ENCODE data around the gene GNAT2. TPM values are rescaled to one million over a fixed set of nuclear protein-coding genes. Genes with fewer than 3 reads are reported as not detected.

Gene GNAT2
- total RNA-seq, 2 experiments from 2014 or later: 0.26 to 0.64 TPM

DNA sequence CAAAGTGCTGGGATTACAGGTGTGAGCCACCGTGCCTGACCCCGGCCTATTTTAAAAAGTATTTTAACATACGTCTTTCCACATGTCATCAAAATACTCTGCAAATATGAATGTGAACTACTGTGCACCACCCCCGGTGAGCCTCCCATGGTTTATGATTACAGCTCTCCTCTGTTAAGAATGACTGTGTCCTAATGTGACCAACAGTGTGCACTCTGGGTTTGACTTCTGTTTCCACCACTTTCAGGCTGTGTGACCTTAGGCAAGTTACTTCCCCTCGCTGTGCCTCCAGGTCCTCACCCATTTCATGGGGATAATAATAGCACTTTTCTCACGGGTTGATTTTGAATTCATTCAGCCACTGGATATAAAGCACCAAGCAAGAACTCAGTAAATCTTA is 14.9 kb upstream of the GNAT2 start:
- Mint-ChIP-seq H3K9me3 (ENCODE audit: low read depth) (no peaks in the 10 kb centered on the region), H3K4me1 (peaks cover 14% of the 10 kb centered on the region), H3K36me3 (ENCODE audit: low read depth) (peaks cover 13% of the 10 kb centered on the region), H3K27me3 (no peaks in the 10 kb centered on the region), H3K4me3 (no peak overlapping the region), H3K27ac (peak overlapping the region; percentile 9)
- ChIA-PET POLR2A (no interaction called here), CTCF (interaction anchor here (0.5 to 15.1 kb wide), 4 partner anchors 16 to 105 kb away, joined by 3 to 190 read pairs (median 4); partner anchors contain the start of genes GNAI3 and GPR61)
- ATAC-seq: peak; percentile 72
- intact Hi-C loops (cut with DNase I, micrococcal nuclease): no loop called here
- DNase-seq: peak; percentile 41

DNA sequence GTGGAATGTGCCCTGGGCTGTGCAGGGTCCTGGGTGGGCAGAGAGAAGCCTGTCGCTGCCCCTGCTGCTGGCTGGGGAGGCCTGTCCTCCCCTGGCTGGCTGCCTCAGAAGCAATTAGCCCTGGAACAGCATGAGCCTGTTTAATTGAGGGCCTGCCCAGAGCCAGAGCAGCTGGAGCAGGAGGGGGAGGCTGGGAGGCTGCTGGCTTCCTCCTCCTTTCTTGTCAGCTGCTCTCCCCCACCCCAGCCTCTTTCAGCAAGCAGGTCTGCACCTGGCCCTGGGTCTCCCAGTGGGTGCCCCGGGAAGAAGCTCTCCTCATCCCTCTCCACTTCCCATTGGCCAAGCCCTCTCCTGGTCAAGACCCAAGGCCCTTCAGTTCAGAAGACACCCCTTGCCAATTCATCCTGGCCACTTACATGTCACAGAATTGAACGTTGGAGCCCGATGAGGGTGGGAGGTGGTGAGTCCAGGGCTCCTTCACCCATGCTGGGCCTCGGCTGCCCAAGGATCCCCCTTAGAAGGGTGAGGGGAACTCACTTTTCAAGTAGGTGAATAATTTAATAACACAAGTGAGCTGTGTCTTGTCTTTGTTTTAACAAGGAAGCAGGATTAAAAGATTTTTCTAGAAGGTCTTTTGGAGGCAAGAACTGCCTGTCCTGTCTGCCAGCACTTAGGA is 13.4 kb upstream of the GNAT2 start:
- no peak overlapping the region for H3K27ac Mint-ChIP-seq
- H3K9me3 Mint-ChIP-seq (ENCODE audit: low read depth): no peaks in the 10 kb centered on the region
- H3K4me3 Mint-ChIP-seq: no peak overlapping the region
- ChIA-PET CTCF (interaction anchor here (0.7 to 15.1 kb wide), 7 partner anchors 7 to 1397 kb away, joined by 3 to 190 read pairs (median 3); partner anchors contain the start of gene GPR61), POLR2A (no interaction called here)
- ATAC-seq (no peak), DNase-seq (no peak)
- intact Hi-C loops (cut with DNase I, micrococcal nuclease): no loop called here
- peaks cover 17% of the 10 kb centered on the region for H3K4me1 Mint-ChIP-seq
- peaks cover 23% of the 10 kb centered on the region for H3K36me3 Mint-ChIP-seq (ENCODE audit: low read depth)
- H3K27me3 Mint-ChIP-seq: no peaks in the 10 kb centered on the region

DNA sequence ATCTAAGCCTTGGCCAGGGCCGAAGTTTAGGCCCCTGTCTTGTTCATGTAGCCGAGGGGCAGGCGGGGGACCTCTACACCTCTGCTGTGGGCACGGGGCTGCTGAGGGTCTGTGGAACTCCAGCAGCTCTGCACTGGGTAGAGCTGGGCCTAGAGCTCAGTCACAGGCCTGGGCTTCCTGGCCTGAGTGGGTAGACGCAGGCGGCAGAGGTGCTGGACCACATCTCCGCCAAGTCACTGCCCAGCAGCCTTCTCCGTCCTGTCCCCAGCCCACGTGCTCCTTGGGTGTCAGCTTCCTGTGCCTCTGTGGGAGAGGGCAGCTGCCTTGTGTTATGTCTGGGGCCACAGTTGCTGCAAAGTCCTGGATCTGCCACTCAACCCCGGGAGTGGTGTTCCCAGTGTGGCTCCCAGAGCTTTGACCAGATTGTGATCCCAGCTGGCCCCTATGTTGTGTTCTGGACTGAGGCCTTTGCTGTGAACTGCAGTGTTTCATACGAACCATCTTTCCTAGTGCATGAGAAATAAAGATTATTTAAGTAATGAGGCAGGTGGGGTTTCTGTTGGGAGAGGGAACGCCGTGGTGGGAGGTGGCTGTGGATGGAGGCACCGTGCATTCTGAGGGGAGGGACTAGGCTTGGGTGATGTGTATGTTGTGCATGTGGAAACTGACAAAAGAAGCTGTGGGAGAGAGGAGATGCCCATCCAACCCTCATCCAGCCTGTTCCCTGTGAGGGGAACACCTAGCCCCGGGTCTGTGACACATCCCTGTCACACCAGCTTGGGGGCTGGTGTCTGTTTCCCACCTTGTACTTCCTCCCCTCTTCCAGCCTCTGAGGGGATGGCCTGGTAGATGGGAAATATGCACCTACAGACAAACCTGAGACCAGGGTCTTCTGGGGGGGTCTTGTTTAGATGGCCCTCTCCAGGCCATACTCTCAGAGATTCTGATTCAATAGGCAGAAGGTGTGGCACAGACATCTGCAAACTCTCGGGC is 12.4 kb upstream of the GNAT2 start:
- no peak overlapping the region for H3K27ac Mint-ChIP-seq
- POLR2A ChIA-PET: no interaction called here

DNA sequence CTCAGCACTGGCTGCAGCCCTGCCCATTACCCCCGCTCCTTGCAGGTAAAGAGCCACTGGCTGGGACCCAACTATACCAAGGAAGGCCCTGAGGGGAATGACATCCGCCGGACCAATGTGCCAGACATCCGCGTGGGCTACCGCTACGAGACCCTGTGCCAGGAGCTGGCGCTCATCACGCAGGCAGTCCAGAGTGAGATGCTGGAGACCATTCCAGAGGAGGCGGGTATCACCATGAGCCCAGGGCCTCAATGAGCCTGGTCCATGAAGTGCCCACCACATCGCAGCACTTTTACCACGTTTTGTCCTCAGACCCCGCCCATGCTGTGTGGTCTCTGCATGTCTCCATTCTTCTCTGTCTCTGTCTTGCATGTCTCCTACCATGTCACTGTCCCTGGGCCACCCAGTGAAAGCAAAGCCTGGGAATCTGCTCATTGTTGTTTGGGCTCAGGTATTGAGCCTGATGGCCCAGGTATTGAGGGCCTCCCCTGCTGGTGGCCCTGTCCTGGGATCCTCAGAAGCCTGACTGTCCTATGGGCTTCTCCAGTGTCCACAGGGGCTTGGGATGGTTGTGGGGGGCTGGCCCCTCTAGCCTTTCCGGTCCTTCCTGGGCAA is 11.6 kb upstream of the GNAT2 start:
- H3K4me1 Mint-ChIP-seq: peaks cover 17% of the 10 kb centered on the region
- H3K9me3 Mint-ChIP-seq (ENCODE audit: low read depth): no peaks in the 10 kb centered on the region
- peaks cover 32% of the 10 kb centered on the region for H3K36me3 Mint-ChIP-seq (ENCODE audit: low read depth)
- ChIA-PET CTCF (interaction anchor here (1.5 to 15.1 kb wide), 6 partner anchors 9 to 88 kb away, joined by 4 to 190 read pairs (median 12); partner anchors contain the start of gene GPR61), POLR2A (interaction anchor here (2.1 kb wide), 1 partner anchor 85 kb away, joined by 7 read pairs; no protein-coding TSS in a partner anchor)
- H3K27me3 Mint-ChIP-seq: no peaks in the 10 kb centered on the region
- no peak for DNase-seq
- ATAC-seq: no peak
- H3K27ac Mint-ChIP-seq: no peak overlapping the region
- no peak overlapping the region for H3K4me3 Mint-ChIP-seq
- intact Hi-C loops (cut with DNase I, micrococcal nuclease): loop anchor here in 1 of 2 experiments (1.0 kb wide), 1 partner anchor 85 kb away; no protein-coding TSS in a partner anchor

More for the DNA sequence above, 12.4 kb upstream of the GNAT2 start:
- DNase-seq: no peak
- ATAC-seq: no peak
- no peak overlapping the region for H3K4me3 Mint-ChIP-seq
- H3K27me3 Mint-ChIP-seq: no peaks in the 10 kb centered on the region
- no peaks in the 10 kb centered on the region for H3K9me3 Mint-ChIP-seq (ENCODE audit: low read depth)
- CTCF ChIA-PET: interaction anchor here (0.5 to 15.1 kb wide), 7 partner anchors 8 to 89 kb away, joined by 3 to 190 read pairs (median 8); partner anchors contain the start of gene GPR61
- intact Hi-C loops (cut with DNase I, micrococcal nuclease): no loop called here
- H3K36me3 Mint-ChIP-seq (ENCODE audit: low read depth): peaks cover 29% of the 10 kb centered on the region
- H3K4me1 Mint-ChIP-seq: peaks cover 17% of the 10 kb centered on the region

DNA sequence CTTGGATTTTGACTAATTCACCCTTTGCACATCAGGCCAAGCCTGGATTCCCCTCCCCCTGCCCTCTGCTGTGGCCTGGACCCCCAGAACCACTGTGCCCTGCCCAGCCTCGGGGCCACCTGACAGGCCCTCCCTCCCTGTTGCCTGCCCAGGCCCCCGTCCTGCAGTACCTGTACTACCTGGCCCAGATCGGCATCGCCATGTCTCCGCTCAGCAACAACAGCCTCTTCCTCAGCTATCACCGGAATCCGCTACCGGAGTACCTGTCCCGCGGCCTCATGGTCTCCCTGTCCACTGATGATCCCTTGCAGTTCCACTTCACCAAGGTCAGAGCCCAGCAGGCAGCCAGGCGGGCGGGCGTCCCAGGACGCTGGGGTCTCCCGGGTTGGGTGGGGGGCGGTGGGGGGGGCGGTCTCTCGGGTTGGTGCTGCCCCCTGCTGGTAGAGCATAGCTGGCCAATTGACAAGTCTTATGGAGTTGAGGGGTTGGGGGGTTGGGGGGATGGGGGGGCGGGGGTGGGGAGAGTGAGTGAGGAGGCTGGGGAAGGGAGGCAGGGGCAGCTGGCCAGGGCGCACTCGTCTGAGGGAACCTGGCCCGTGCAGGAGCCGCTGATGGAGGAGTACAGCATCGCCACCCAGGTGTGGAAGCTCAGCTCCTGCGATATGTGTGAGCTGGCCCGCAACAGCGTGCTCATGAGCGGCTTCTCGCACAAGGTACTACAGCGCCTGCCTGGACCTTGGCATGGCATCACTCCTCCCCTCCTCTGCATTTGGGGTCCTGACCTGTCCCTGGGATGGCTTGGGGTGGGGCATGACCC is 10.9 kb upstream of the GNAT2 start:
- peak; percentile 66 for DNase-seq
- H3K27me3 Mint-ChIP-seq: no peaks in the 10 kb centered on the region
- no peaks in the 10 kb centered on the region for H3K9me3 Mint-ChIP-seq (ENCODE audit: low read depth)
- peaks cover 36% of the 10 kb centered on the region for H3K36me3 Mint-ChIP-seq (ENCODE audit: low read depth)
- H3K27ac Mint-ChIP-seq: no peak overlapping the region
- CTCF ChIA-PET: interaction anchor here (0.7 to 15.1 kb wide), 10 partner anchors 10 to 131 kb away, joined by 3 to 190 read pairs (median 6); partner anchors contain the start of gene GPR61
- POLR2A ChIA-PET: interaction anchor here (2.1 kb wide), 1 partner anchor 84 kb away, joined by 7 read pairs; no protein-coding TSS in a partner anchor
- H3K4me3 Mint-ChIP-seq: no peak overlapping the region
- H3K4me1 Mint-ChIP-seq: peaks cover 14% of the 10 kb centered on the region
- ATAC-seq: no peak
- intact Hi-C loops (cut with DNase I, micrococcal nuclease): loop anchor here in 1 of 2 experiments (1.0 kb wide), 1 partner anchor 84 kb away; no protein-coding TSS in a partner anchor

DNA sequence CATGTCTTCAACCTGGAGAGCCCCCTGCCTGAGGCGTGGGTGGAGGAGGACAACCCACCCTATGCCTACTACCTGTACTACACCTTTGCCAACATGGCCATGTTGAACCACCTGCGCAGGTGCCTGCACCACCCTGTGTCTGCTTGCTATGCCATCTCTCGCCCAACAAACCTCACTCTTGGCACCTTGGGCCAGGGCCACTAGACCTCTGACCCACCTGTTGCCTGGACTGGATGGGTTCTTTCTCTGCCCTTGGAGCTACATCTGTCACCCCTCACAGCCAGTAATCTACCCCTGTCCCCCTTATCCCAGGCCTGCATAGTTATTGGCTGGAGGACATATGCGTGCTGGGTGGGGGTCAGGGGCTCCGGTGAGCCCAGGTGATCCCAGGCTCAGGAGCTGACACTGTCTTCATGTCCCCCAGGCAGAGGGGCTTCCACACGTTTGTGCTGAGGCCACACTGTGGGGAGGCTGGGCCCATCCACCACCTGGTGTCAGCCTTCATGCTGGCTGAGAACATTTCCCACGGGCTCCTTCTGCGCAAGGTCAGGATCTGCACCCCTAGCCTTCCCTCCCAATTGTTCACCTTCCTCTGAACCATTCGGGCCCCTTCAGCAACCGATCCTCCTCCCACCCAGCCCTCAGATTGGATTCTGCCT is 10.1 kb upstream of the GNAT2 start:
- Mint-ChIP-seq H3K27me3 (no peaks in the 10 kb centered on the region), H3K27ac (no peak overlapping the region), H3K4me1 (peaks cover 10% of the 10 kb centered on the region), H3K36me3 (ENCODE audit: low read depth) (peaks cover 36% of the 10 kb centered on the region), H3K4me3 (no peak overlapping the region), H3K9me3 (ENCODE audit: low read depth) (no peaks in the 10 kb centered on the region)
- POLR2A ChIA-PET: interaction anchor here (2.1 kb wide), 1 partner anchor 83 kb away, joined by 7 read pairs; no protein-coding TSS in a partner anchor
- DNase-seq (no peak), ATAC-seq (no peak)
- CTCF ChIA-PET: interaction anchor here (0.6 to 15.1 kb wide), 12 partner anchors 9 to 162 kb away, joined by 3 to 190 read pairs (median 4); partner anchors contain the start of gene GPR61
- intact Hi-C loops (cut with DNase I, micrococcal nuclease): loop anchor here in 1 of 2 experiments (1.0 kb wide), 1 partner anchor 83 kb away; no protein-coding TSS in a partner anchor

DNA sequence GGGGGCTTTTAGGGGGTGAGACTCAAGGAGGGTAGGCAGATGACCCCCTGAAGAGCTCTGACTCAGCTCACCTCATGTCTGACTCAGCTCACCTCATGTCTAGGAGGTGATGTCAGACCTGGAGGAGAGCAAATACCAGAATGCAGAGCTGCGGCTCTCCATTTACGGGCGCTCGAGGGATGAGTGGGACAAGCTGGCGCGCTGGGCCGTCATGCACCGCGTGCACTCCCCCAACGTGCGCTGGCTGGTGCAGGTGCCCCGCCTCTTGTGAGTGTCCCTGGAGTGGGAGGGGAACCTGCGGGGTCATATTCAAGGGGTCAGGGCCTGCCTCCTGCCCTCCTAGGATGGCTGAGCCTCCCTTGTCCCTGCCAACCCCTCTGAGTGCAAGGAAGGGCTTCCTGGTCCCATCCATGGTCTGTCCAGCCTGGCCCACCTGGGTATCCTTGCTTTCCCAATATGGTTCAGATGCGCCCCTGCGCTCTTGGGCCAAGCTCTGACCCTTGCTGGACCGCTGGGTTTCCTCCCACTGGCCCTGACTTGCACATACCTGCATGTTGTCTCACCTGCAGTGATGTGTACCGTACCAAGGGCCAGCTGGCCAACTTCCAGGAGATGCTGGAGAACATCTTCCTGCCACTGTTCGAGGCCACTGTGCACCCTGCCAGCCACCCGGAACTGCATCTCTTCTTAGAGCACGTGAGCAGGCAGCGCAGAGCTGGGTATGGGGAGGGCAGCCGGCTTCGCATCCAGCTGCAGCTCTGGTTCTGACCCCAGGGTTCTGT is 9.3 kb upstream of the GNAT2 start:
- intact Hi-C loops (cut with DNase I, micrococcal nuclease): loop anchor here in 1 of 2 experiments (1.0 kb wide), 1 partner anchor 82 kb away; no protein-coding TSS in a partner anchor
- Mint-ChIP-seq H3K36me3 (ENCODE audit: low read depth) (peaks cover 36% of the 10 kb centered on the region), H3K4me1 (peaks cover 13% of the 10 kb centered on the region), H3K27me3 (no peaks in the 10 kb centered on the region), H3K27ac (no peak overlapping the region), H3K4me3 (no peak overlapping the region), H3K9me3 (ENCODE audit: low read depth) (no peaks in the 10 kb centered on the region)
- DNase-seq: no peak
- ChIA-PET POLR2A (interaction anchor here (2.1 kb wide), 1 partner anchor 83 kb away, joined by 7 read pairs; no protein-coding TSS in a partner anchor), CTCF (interaction anchor here (0.6 to 15.1 kb wide), 8 partner anchors 11 to 162 kb away, joined by 3 to 190 read pairs (median 4); partner anchors contain the start of gene GPR61)
- ATAC-seq: no peak

DNA sequence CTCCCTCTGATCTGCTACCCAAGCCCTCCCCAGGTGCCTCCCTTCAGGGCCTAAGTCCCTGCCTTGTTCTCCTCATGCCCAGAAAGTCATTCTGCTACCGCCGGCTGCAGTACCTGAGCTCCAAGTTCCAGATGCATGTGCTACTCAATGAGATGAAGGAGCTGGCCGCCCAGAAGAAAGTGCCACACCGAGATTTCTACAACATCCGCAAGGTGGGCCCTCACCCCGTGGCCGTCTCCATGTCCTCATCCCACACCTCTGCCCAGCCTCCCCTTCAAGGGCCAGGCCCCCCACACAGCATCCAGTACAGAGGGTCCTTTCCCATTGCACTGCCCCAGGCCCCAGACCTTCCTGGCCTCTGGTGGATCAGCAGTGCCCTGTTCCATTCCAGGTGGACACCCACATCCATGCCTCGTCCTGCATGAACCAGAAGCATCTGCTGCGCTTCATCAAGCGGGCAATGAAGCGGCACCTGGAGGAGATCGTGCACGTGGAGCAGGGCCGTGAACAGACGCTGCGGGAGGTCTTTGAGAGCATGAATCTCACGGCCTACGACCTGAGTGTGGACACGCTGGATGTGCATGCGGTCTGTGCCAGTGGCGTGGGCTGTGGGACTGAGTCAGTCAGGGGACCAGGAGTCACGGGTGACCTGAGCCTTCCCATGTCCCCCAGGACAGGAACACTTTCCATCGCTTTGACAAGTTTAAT is 8.4 kb upstream of the GNAT2 start:
- Mint-ChIP-seq H3K4me3 (no peak overlapping the region), H3K36me3 (ENCODE audit: low read depth) (peaks cover 36% of the 10 kb centered on the region), H3K4me1 (peaks cover 22% of the 10 kb centered on the region), H3K9me3 (ENCODE audit: low read depth) (no peaks in the 10 kb centered on the region), H3K27ac (no peak overlapping the region), H3K27me3 (no peaks in the 10 kb centered on the region)
- ATAC-seq: no peak
- intact Hi-C loops (cut with DNase I, micrococcal nuclease): loop anchor here in 1 of 2 experiments (1.0 kb wide), 1 partner anchor 82 kb away; no protein-coding TSS in a partner anchor
- CTCF ChIA-PET: interaction anchor here (0.7 to 15.1 kb wide), 3 partner anchors 13 to 714 kb away, joined by 3 to 190 read pairs (median 11); partner anchors contain the start of gene GPR61
- POLR2A ChIA-PET: no interaction called here
- no peak for DNase-seq

All from activated CD4-positive, alpha-beta T cell treated with anti-CD3 and anti-CD28 coated beads for 36 hours (primary cell).